ENCODE measurements around the gene CC2D1A.

GRCh38 chr19:13978351-13979243, 72.6 kb downstream of the CC2D1A start:
- TF ChIP-seq EGR1 (IDR thresholded peaks at IDR 0.05; ENCODE audit: low read depth in 2 of 2), result no peak
- no peak for TF ChIP-seq CTCF (IDR thresholded peaks at IDR 0.05; ENCODE audit: low read depth, low read length, missing input control)
- no peak for TF ChIP-seq SP1 (IDR thresholded peaks at IDR 0.05)
- no peak for TF ChIP-seq REST (IDR thresholded peaks at IDR 0.05)
- TF ChIP-seq ATF3 (IDR thresholded peaks at IDR 0.05), result no peak
- TF ChIP-seq FOXA1 (IDR thresholded peaks at IDR 0.05), result no peak
- no peak for TF ChIP-seq MAX (IDR thresholded peaks at IDR 0.05)
- TF ChIP-seq RAD21 (IDR thresholded peaks at IDR 0.05), result no peak
- TF ChIP-seq FOXA2 (IDR thresholded peaks at IDR 0.05), result no peak
- no peak for TF ChIP-seq TAF1 (conservative IDR thresholded peaks at IDR 0.05)
- TF ChIP-seq YY1 (IDR thresholded peaks at IDR 0.05), result no peak
- no peak for TF ChIP-seq NR2F2 (IDR thresholded peaks at IDR 0.05)
- TF ChIP-seq HNF4A (conservative IDR thresholded peaks at IDR 0.05), result no peak
- TF ChIP-seq GABPA (IDR thresholded peaks at IDR 0.05 in 1 of 2, conservative IDR thresholded peaks at IDR 0.05 in 1 of 2), result no peak

Measured in liver (tissue), 3 donors.